Inferior parietal cortex (tissue), 1 donor: ENCODE results near the gene MED16.

ENCODE experiments used
- DNase-seq: peaks from one replicate; pipeline ENCODE4 v3.0.0-alpha.2; 2016; ENCODE audit errors: extremely low spot score

Gene MED16

GRCh38 chr19:872266-872951 is 20.6 kb downstream of the MED16 start:
- DNase-seq, result no peak

GRCh38 chr19:871446-872265 is 21.3 kb downstream of the MED16 start:
- no peak for DNase-seq

DNA sequence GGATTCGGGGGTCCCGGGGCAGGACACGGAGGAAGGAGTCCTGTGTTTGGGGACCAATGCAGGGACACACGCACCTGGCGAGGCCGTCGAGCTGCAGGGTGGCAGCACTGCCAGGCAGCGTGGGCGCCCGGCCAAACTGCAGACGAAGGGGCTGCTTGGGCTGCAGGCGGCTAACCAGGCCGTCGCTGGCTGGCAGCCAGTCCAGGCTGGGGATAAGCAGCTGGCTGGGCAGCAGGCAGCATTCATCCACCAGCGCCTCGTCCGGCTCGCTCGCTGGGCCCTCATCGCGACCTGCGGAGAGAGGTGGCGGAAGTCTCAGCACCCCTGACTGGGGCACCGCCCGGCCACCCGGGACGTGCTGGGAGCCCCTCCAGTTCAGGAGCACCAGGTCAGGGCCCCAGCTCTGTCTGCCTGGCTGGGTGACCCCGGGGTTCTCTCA is 22.0 kb downstream of the MED16 start:
- DNase-seq, result no peak

- no peak for DNase-seq
These were observed 22.7 kb downstream of the MED16 start for GRCh38 chr19:870314-870713.

DNA sequence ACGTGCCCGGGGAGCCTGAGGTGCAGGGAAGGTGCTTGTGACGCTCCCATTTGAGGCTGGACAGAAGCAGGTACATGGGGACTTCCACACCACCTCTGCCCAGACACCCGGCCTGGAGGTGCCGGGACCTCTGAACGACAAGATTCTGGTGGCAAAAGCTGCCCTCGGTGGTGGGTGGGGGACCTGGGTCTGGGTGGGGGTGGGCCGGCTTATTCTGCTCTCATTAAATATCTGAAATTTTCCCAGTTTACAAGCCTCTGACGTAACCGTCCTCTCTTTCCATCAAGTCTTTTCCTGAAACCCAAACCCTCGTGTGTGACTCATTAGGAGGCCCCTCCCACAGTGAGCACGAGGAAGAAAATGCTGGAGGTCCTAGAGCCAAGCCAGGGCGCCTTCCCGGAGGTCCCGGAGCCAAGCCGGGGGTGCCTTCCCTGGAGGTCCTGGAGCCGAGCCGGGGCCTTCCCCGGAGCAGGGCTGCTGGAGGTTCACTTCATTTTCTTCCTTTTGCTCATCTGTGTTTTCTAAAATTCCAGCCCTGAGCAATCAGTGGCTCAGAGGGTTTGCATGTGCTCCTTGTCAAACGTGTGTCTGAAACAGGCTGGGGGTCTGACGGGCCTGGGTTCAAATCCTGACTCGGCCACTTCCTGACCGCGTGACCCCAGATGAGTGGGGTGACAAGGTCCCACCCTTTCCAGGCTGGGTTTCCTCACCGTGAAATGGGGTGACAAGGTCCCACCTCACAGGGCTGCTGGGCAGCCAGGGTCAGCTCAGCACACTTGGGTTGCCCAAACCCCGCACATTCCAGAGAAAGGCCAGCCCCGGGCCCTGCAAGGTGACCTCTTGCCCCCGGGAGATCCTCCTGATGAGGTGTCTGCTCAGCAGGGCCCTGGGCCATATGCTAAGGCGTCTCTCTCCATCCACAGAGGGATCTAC is 23.5 kb downstream of the MED16 start:
- no peak for DNase-seq

GRCh38 chr19:868458-869244 is 24.3 kb downstream of the MED16 start:
- no peak for DNase-seq

DNA sequence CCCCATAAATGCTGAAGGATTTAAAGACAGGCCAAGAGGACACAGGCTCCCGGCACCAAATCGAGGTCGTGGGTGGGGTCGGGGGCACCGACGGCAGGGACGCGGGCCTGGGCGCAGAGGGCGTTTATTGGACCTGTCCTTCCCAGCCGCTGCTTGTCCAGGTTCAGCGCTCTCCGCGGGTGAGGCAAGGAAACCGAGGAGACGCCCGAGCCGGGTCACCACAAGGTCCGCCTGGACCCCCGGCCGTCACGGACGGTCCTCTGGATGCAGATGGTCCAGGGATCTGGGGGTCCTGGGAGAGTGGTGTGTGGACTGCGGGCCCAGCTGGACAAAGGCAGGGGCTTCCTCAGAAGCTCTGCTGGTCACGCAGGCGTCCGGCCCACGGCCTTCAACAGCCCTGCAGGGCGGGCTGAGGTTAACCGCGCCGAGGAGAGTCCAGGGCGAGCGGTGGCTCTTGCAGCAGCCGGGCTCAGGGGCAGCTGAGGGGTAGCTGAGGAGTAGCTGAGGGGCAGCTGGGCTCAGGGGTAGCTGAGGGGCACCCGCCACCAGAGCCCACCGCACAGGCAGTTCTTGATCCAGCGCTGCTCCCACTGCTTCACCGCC is 25.0 kb downstream of the MED16 start:
- DNase-seq, result no peak

- no peak for DNase-seq
These were observed 25.6 kb downstream of the MED16 start for GRCh38 chr19:867301-867793.

GRCh38 chr19:866769-867300 is 26.2 kb downstream of the MED16 start:
- no peak for DNase-seq

- DNase-seq, result no peak
These were observed 29.7 kb downstream of the MED16 start for GRCh38 chr19:863315-863620.

DNA sequence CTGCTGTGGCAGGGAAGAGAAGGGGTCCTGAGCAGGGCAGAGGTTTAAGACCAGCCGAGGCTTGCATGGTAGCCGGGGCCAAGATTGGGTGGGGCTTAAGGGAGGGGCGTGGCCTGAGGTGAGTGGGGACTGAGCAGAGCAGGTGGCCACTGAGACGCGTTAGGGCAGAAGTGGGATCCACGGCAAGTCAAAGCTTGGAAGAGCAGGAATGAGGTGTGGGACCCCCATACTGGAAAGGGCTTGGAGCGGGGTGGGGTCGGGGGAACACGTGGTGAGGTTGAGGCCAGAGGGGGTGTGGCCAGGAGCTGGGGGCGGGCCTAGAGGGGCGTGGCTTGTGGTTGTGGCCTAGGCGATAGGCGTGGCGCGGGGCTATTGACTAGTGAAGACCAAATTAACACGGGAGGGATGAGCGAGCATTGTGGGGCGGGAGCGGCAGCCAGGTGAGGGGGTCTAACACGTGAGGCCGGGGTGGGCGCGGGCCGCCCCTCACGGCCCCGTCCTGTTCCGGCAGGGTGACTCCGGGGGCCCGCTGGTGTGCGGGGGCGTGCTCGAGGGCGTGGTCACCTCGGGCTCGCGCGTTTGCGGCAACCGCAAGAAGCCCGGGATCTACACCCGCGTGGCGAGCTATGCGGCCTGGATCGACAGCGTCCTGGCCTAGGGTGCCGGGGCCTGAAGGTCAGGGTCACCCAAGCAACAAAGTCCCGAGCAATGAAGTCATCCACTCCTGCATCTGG is 30.2 kb downstream of the MED16 start:
- no peak for DNase-seq

- DNase-seq, result no peak
These were observed 31.0 kb downstream of the MED16 start for GRCh38 chr19:861756-862580.

DNA sequence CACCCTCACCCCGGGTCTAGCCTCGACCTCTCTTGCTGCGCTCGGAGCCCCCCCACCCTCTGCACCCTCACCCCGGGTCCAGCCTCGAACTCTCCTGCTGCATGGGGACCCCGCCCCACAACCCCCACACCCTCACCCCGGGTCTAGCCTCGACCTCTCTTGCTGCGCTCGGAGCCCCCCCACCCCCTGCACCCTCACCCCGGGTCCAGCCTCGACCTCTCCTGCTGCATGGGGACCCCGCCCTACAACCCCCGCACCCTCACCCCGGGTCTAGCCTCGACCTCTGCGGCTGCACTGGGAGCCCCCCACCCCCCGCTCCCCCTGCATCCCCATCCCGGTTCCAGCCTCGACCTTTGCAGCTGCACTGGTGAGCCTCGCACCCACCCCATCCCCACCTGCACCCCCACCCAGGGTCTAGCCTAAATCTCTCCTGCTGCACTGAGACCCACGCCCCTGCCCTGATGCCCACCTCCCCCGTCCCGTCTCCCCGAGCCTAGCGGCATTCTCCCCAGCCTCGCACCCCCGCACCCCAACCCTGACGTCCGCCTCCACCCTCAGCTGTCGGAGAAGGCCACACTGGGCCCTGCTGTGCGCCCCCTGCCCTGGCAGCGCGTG is 31.7 kb downstream of the MED16 start:
- no peak for DNase-seq

GRCh38 chr19:858868-859843 is 33.8 kb downstream of the MED16 start, which contains the start of gene CFD:
CFD (plus strand) TSS chr19:859664; CDS start chr19:859690, 26 bp downstream.
- no peak for DNase-seq

DNA sequence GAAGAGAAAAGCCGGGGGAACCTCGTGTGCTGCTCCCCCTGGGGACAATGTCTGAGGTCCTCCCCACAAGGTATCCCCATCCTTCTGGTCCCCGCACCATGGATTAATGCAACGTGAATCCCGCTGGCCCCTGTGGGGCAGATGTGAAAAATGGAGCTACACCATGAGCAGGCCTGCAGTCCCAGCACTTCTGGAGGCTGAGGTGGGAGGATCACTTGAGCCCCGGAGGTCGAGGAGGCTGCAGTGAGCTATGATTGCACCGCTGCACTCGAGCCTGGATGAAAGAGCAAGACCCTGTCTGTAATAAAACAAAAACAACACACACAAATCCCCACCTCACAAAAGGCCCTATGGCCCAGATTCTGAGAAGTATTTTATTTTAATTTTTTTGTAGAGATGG is 34.7 kb downstream of the MED16 start:
- DNase-seq, result no peak

DNA sequence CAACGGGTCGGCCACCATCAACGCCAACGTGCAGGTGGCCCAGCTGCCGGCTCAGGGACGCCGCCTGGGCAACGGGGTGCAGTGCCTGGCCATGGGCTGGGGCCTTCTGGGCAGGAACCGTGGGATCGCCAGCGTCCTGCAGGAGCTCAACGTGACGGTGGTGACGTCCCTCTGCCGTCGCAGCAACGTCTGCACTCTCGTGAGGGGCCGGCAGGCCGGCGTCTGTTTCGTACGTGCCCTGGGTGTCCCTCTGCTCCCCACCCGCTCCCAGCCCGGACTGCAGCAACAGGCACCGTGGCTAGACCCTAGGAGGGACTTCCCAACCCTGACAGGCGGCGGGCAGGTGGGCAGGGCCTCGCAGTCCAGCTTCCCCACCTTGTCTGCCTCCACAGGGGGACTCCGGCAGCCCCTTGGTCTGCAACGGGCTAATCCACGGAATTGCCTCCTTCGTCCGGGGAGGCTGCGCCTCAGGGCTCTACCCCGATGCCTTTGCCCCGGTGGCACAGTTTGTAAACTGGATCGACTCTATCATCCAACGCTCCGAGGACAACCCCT is 37.3 kb downstream of the MED16 start:
- DNase-seq, result no peak

DNA sequence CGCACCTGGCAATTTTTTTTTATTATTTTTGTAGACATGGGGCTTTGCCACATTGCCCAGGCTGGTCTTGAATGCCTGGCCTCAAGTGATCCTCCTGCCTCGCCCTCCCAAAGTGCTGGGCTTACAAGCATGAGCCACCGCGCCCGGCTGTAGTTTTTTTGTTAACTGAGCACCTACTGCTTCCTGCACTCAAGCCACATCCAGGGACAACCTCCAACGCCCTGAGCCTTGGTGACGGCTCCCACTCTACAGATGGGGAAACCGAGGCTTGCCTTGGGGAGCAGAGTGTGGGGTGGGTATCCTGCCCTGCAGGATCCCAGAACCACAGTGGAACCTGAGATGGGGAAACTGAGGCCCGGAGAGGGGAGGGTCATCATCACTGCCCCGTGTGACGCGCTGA is 37.8 kb downstream of the MED16 start:
- DNase-seq, result no peak
